Measurements from ENCODE around the gene PHC2.

Gene PHC2

GRCh38 chr1:33332357-33332789 is 98.5 kb downstream of the PHC2 start:
- no peak overlapping the region for H3K4me3 ChIP-seq (ENCODE audit: low read depth, low read length)
- no peak for TF ChIP-seq CTCF (IDR thresholded peaks at IDR 0.05; ENCODE audit: low read depth, low read length)

- no peak overlapping the region for H3K4me3 ChIP-seq (ENCODE audit: low read depth, low read length)
- no peak for TF ChIP-seq CTCF (IDR thresholded peaks at IDR 0.05; ENCODE audit: low read depth, low read length)
These were observed 99.2 kb downstream of the PHC2 start for GRCh38 chr1:33331444-33332356.

- TF ChIP-seq CTCF (IDR thresholded peaks at IDR 0.05; ENCODE audit: low read depth, low read length): no peak
- no peak overlapping the region for H3K4me3 ChIP-seq (ENCODE audit: low read depth, low read length)
These were observed 100.0 kb downstream of the PHC2 start for GRCh38 chr1:33330906-33331305.

GRCh38 chr1:33330361-33330890 is 100.5 kb downstream of the PHC2 start:
- H3K4me3 ChIP-seq (ENCODE audit: low read depth, low read length): no peak overlapping the region
- TF ChIP-seq CTCF (IDR thresholded peaks at IDR 0.05; ENCODE audit: low read depth, low read length): no peak

- no peak overlapping the region for H3K4me3 ChIP-seq (ENCODE audit: low read depth, low read length)
- no peak for TF ChIP-seq CTCF (IDR thresholded peaks at IDR 0.05; ENCODE audit: low read depth, low read length)
These were observed 101.1 kb downstream of the PHC2 start for GRCh38 chr1:33329600-33330305.

- TF ChIP-seq CTCF (IDR thresholded peaks at IDR 0.05; ENCODE audit: low read depth, low read length): no peak
- no peak overlapping the region for H3K4me3 ChIP-seq (ENCODE audit: low read depth, low read length)
These were observed 102.1 kb downstream of the PHC2 start for GRCh38 chr1:33328817-33329216.
